Spinal cord (tissue), 10 donors: Measurements from ENCODE around the gene TRANK1. TPM values are rescaled to one million over a fixed set of nuclear protein-coding genes. Genes with fewer than 3 reads are reported as not detected.
"Not testable (repeated sequence)": the region's sequence is repeated elsewhere in the genome, so short reads cannot be mapped to it uniquely, and the experiment has no call there.

ENCODE experiments used
- DNase-seq, 6 donors: peaks; one replicate each; pipeline versions ENCODE4 v3.0.0 to v3.0.0-alpha.2; 2013 to 2015; ENCODE audit warnings: low spot score in 6 of 6, low read depth in 4 of 6
- H3K27ac ChIP-seq: one replicate; pipeline ENCODE4 v1.5.1; 2013; ENCODE audit warnings: low read depth, low read length, control low read depth
- H3K27me3 ChIP-seq: one replicate; pipeline ENCODE4 v1.6.1; 2013; ENCODE audit warnings: low read length; ENCODE audit not compliant: control insufficient read depth, insufficient read depth
- H3K36me3 ChIP-seq: one replicate; pipeline ENCODE4 v1.6.1; 2013; ENCODE audit warnings: low read length; ENCODE audit not compliant: control insufficient read depth, insufficient read depth
- H3K4me1 ChIP-seq: one replicate; pipeline ENCODE4 v1.6.1; 2013; ENCODE audit warnings: low read length; ENCODE audit not compliant: control insufficient read depth, insufficient read depth
- H3K4me3 ChIP-seq: one replicate; pipeline ENCODE4 v1.5.1; 2013; ENCODE audit warnings: low read depth, low read length, control low read depth
- H3K9me3 ChIP-seq: one replicate; pipeline ENCODE4 v1.6.1; 2013; ENCODE audit warnings: low read length; ENCODE audit not compliant: control insufficient read depth, insufficient read depth
- WGBS: methylation state at CpG from one replicate; pipeline ENCODE4 v1.1.5; 2013; ENCODE audit warnings: missing lambda C conversion rate; ENCODE audit not compliant: insufficient coverage; 5-methylcytosine and 5-hydroxymethylcytosine counted together
- polyA plus RNA-seq, 2 donors: library from polyadenylated mRNA; unstranded; fragments of 120-200 nt; gene quantifications; one replicate each; pipeline ENCODE4 v1.2.1, GENCODE V29; 2013; ENCODE audit not compliant: insufficient read length in 2 of 2
- total RNA-seq, 2 donors: library from RNA; depleted of rRNA in 1 of 2; stranded (reverse); fragments of 120-200 nt in 1 of 2; fragments of >200 nt in 1 of 2; gene quantifications; one replicate each; pipeline versions ENCODE4 v1.2.3 to v1.2.4, GENCODE V29; 2013 to 2014
- donor health status: healthy.

Gene TRANK1
- total and polyA plus RNA-seq, 4 donors: 11.1 to 22.4 (median 20.0) TPM

GRCh38 chr3:36907911-36908646, 36.8 kb downstream of the TRANK1 start:
- H3K27me3 ChIP-seq: no peaks in the 10 kb centered on the region
- H3K4me1 ChIP-seq: no peaks in the 10 kb centered on the region
- peak in 1 of 6 donors; percentile 23 for DNase-seq
- 83% methylated on average over 10 of the region's 15 CpGs for WGBS
- H3K9me3 ChIP-seq: no peaks in the 10 kb centered on the region
- H3K36me3 ChIP-seq: no peaks in the 10 kb centered on the region
- H3K4me3 ChIP-seq: peak overlapping the region; percentile 21
- H3K27ac ChIP-seq: peak overlapping the region; percentile 58

GRCh38 chr3:36906504-36907149, 38.2 kb downstream of the TRANK1 start:
- Histone ChIP-seq H3K9me3 (no peaks in the 10 kb centered on the region), H3K4me3 (no peak overlapping the region), H3K36me3 (no peaks in the 10 kb centered on the region), H3K4me1 (no peaks in the 10 kb centered on the region), H3K27ac (no peak overlapping the region), H3K27me3 (no peaks in the 10 kb centered on the region)
- DNase-seq: peak in 1 of 6 donors; percentile 23
- WGBS: 83% methylated on average over 1 of the region's 2 CpGs

- DNase-seq: no peak
- no peak overlapping the region for H3K27ac ChIP-seq
- WGBS: 100% methylated on average over 1 of the region's 3 CpGs
These were observed 39.3 kb downstream of the TRANK1 start for GRCh38 chr3:36905545-36905944.

GRCh38 chr3:36904641-36905040, 40.2 kb downstream of the TRANK1 start:
- no peaks in the 10 kb centered on the region for H3K27me3 ChIP-seq
- no peaks in the 10 kb centered on the region for H3K36me3 ChIP-seq
- H3K27ac ChIP-seq: no peak overlapping the region
- no peak for DNase-seq
- no peaks in the 10 kb centered on the region for H3K4me1 ChIP-seq
- H3K9me3 ChIP-seq: no peaks in the 10 kb centered on the region
- no peak overlapping the region for H3K4me3 ChIP-seq
- WGBS: 100% methylated on average over 1 of the region's 3 CpGs

More at GRCh38 chr3:36905545-36905944, 39.3 kb downstream of the TRANK1 start:
- Histone ChIP-seq H3K4me3 (no peak overlapping the region), H3K27me3 (no peaks in the 10 kb centered on the region), H3K36me3 (no peaks in the 10 kb centered on the region), H3K4me1 (no peaks in the 10 kb centered on the region), H3K9me3 (no peaks in the 10 kb centered on the region)

- not testable (repeated sequence) for H3K36me3 ChIP-seq, H3K27me3 ChIP-seq, H3K27ac ChIP-seq, DNase-seq, H3K9me3 ChIP-seq, H3K4me1 ChIP-seq, H3K4me3 ChIP-seq
- no CpG with 5 or more reads among the region's 13 CpGs for WGBS
These were observed 40.8 kb downstream of the TRANK1 start for GRCh38 chr3:36904065-36904464.

GRCh38 chr3:36903119-36903882, 41.6 kb downstream of the TRANK1 start:
- Histone ChIP-seq H3K27ac (no peak overlapping the region), H3K36me3 (peaks cover 5% of the 10 kb centered on the region), H3K4me3 (no peak overlapping the region), H3K27me3 (no peaks in the 10 kb centered on the region), H3K4me1 (no peaks in the 10 kb centered on the region), H3K9me3 (no peaks in the 10 kb centered on the region)
- WGBS: 80% methylated on average over 9 of the region's 10 CpGs
- DNase-seq: no peak

GRCh38 chr3:36901588-36901987, 43.3 kb downstream of the TRANK1 start:
- no peak for DNase-seq
- WGBS: 77% methylated on average over 1 of the region's 4 CpGs

GRCh38 chr3:36900474-36901443, 44.1 kb downstream of the TRANK1 start:
- H3K9me3 ChIP-seq: no peaks in the 10 kb centered on the region
- H3K36me3 ChIP-seq: peaks cover 12% of the 10 kb centered on the region
- no peak overlapping the region for H3K27ac ChIP-seq
- no peak overlapping the region for H3K4me3 ChIP-seq
- WGBS: no CpG with 5 or more reads among the region's 8 CpGs
- no peaks in the 10 kb centered on the region for H3K4me1 ChIP-seq
- DNase-seq: no peak
- H3K27me3 ChIP-seq: no peaks in the 10 kb centered on the region

More at GRCh38 chr3:36901588-36901987, 43.3 kb downstream of the TRANK1 start:
- Histone ChIP-seq H3K9me3 (no peaks in the 10 kb centered on the region), H3K4me1 (no peaks in the 10 kb centered on the region), H3K4me3 (no peak overlapping the region), H3K27ac (no peak overlapping the region), H3K36me3 (peaks cover 12% of the 10 kb centered on the region), H3K27me3 (no peaks in the 10 kb centered on the region)
